Peyer's patch (tissue), 4 donors: Measurements from ENCODE around the gene ZNF784. TPM values are rescaled to one million over a fixed set of nuclear protein-coding genes. Genes with fewer than 3 reads are reported as not detected.
A peak's percentile ranks its signal among the peaks of the same experiment; 100 is the strongest.
"Not testable (repeated sequence)": the region's sequence is repeated elsewhere in the genome, so short reads cannot be mapped to it uniquely, and the experiment has no call there.

ENCODE experiments used
- DNase-seq, 3 donors: peaks; one replicate each; pipeline ENCODE4 v3.0.0-alpha.2; 2017 to 2019
- H3K27ac ChIP-seq, 4 donors: fragments of 200-600 bp; sonication (generic); one replicate each; pipeline ENCODE4 v1.5.1; 2016 to 2019
- H3K27me3 ChIP-seq, 2 donors: fragments of 200-600 bp; sonication (generic); one replicate each; pipeline ENCODE4 v1.5.1; 2019
- H3K36me3 ChIP-seq, 3 donors: fragments of 200-600 bp; sonication (generic); one replicate each; pipeline ENCODE4 v1.5.1; 2016 to 2019
- H3K4me1 ChIP-seq, 4 donors: fragments of 200-600 bp; sonication (generic); one replicate each; pipeline ENCODE4 v1.5.1; 2016 to 2019
- H3K4me3 ChIP-seq, 4 donors: fragments of 200-600 bp; sonication (generic); 1 replicate in 3 of 4; 2 replicates in 1 of 4; pipeline ENCODE4 v1.5.1; 2016 to 2019; ENCODE audit warnings: mild to moderate bottlenecking in 1 of 4
- H3K9me3 ChIP-seq, 4 donors: fragments of 200-600 bp; sonication (generic); one replicate each; pipeline ENCODE4 v1.5.1; 2016 to 2019; ENCODE audit warnings: mild to moderate bottlenecking in 1 of 4
- POLR2A ChIP-seq, 2 donors: fragments of 450-650 bp; IDR thresholded peaks; one replicate each; pipeline ENCODE4 v1.5.1; 2017; ENCODE audit warnings: antibody characterized with exemption in 2 of 2, mild to moderate bottlenecking in 2 of 2, moderate library complexity in 2 of 2
- total RNA-seq, 4 donors: library from RNA; depleted of rRNA; stranded (reverse); fragments of >200 nt; gene quantifications; one replicate each; pipeline ENCODE4 v1.1.0, GENCODE V29; 2016
- TF ChIP-seq, protein P1 (sequence below), 6 experiments: fragments of 450-650 bp in 4 of 6; fragments of 200-600 bp in 2 of 6; sonication (generic) in 1 of 6; IDR thresholded peaks; one replicate each; pipeline ENCODE4 v1.5.1; 2017 to 2019; ENCODE audit warnings: antibody characterized with exemption in 6 of 6, mild to moderate bottlenecking in 3 of 6, moderate library complexity in 1 of 6

ZNF784 gene
- total RNA-seq, 4 donors from 2014 or later: 6.0 to 18.3 (median 12.3) TPM

DNA sequence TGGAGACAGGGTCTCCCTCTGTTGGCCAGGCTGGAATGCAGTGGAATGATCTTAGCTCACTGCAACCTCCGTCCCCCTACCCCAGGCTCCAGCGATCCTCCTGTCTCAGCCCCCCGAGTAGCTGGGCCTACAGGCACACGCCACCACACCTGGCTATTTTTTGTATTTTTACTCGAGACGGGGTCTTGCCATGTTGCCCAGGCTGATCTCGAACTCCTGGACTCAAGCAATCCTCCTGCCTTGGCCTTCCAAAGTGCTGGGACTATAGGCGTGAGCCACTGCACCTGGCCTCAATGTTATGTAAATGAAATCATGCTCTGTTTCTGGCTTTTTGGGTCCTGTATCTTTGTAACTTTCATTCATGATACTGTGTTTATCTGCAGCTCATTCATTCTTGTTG is 35.6 kb downstream of the ZNF784 start:
- no peak for DNase-seq
- peaks cover 0 to 24% (median 12%) of the 10 kb centered on the region in 4 donors for H3K4me1 ChIP-seq
- no peaks in the 10 kb centered on the region for H3K9me3 ChIP-seq
- no peak for TF ChIP-seq POLR2A (IDR thresholded peaks at IDR 0.05)
- no peak overlapping the region for H3K27ac ChIP-seq
- H3K36me3 ChIP-seq: peaks cover 0 to 10% (median 0%) of the 10 kb centered on the region in 3 donors
- H3K4me3 ChIP-seq: no peak overlapping the region
- no peaks in the 10 kb centered on the region for H3K27me3 ChIP-seq

DNA sequence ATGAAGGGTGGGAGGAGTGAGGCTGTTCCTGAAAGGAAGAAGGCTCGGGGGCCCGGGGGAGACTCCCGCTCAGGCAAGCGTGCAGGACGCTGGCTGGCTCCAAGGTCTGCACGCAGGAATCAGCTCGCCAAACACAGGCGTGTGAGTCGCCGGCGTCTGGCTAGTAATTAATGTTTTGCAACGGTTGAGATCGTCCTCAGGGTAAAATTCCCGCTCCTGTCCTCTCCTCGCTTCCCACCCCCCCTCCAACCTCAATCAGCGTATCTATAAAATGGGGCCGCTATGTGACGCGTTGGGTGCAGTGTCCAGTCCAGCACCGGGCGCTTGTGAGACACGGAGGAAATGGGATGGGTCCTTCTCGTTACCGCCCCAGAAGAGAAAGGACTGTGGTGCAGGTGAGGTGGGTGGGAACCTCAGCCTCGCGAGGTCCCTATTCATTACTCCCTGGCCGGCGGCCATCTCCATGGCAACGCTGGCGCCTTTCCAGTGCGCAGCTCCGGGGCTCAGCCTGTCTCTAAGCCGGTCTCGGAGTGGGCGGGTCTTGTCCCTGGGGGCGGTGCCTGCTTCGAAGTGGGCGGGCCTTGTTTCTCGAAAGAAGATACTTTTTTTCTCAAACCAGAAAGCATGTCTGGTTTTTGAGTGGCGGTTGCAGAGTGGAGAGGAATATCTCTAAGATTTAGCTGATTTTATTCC is 37.2 kb downstream of the ZNF784 start:
- peak; percentile 93 to 96 (median 94) for DNase-seq
- peak overlapping the region; percentile 9 to 41 (median 37) for H3K4me3 ChIP-seq
- peaks cover 0 to 3% (median 0%) of the 10 kb centered on the region in 3 donors for H3K36me3 ChIP-seq
- H3K4me1 ChIP-seq: peaks cover 0 to 27% (median 12%) of the 10 kb centered on the region in 4 donors
- H3K27me3 ChIP-seq: no peaks in the 10 kb centered on the region
- no peak for TF ChIP-seq POLR2A (IDR thresholded peaks at IDR 0.05)
- TF ChIP-seq, protein P1, sequence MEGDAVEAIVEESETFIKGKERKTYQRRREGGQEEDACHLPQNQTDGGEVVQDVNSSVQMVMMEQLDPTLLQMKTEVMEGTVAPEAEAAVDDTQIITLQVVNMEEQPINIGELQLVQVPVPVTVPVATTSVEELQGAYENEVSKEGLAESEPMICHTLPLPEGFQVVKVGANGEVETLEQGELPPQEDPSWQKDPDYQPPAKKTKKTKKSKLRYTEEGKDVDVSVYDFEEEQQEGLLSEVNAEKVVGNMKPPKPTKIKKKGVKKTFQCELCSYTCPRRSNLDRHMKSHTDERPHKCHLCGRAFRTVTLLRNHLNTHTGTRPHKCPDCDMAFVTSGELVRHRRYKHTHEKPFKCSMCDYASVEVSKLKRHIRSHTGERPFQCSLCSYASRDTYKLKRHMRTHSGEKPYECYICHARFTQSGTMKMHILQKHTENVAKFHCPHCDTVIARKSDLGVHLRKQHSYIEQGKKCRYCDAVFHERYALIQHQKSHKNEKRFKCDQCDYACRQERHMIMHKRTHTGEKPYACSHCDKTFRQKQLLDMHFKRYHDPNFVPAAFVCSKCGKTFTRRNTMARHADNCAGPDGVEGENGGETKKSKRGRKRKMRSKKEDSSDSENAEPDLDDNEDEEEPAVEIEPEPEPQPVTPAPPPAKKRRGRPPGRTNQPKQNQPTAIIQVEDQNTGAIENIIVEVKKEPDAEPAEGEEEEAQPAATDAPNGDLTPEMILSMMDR (IDR thresholded peaks at IDR 0.05): no peak
- H3K9me3 ChIP-seq: no peaks in the 10 kb centered on the region
- peak overlapping the region in 1 of 4 donors; percentile 0 for H3K27ac ChIP-seq

DNA sequence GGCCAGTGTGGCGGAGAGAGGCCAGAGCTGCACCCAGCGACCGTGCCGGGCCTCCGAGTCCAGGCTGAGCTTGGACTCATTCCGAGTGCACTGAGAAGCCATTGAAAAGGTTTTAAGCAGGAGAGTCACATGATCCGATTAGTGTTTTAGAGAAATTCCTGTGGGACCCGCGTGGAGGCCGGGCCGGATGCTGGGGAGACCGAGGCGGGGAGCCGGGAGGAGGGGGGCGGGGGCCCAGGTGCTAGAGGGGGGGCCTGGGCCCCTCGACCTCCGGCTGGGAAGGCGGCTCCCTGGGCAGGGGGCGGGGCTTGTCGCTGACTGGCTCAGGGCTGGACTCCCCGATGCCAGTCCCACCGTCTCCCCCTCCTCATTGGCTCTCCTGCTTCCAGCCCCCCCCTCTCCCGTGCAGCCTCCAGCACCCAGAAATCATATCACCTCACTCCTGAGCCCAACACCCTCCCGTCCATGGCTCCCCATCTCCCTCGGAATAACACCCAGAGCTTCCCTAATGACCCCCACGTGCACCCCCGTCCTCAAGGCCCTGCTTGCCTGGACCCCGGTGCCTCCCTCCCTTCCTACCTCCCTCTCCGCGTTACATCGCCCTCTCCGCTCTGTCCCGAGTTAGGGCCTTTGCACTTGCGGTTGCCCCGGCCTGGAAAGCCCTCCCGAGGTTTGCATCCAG is 38.6 kb downstream of the ZNF784 start:
- H3K9me3 ChIP-seq: no peaks in the 10 kb centered on the region
- H3K36me3 ChIP-seq: no peaks in the 10 kb centered on the region
- peaks cover 0 to 41% (median 16%) of the 10 kb centered on the region in 4 donors for H3K4me1 ChIP-seq
- peak overlapping the region; percentile 22 to 40 (median 34) for H3K4me3 ChIP-seq
- DNase-seq: peak; percentile 67 to 83 (median 74)
- H3K27me3 ChIP-seq: no peaks in the 10 kb centered on the region
- H3K27ac ChIP-seq: peak overlapping the region in 3 of 4 donors; percentile 20 to 52 (median 48)
- TF ChIP-seq, protein P1 (IDR thresholded peaks at IDR 0.05): no peak
- TF ChIP-seq POLR2A (IDR thresholded peaks at IDR 0.05): no peak

DNA sequence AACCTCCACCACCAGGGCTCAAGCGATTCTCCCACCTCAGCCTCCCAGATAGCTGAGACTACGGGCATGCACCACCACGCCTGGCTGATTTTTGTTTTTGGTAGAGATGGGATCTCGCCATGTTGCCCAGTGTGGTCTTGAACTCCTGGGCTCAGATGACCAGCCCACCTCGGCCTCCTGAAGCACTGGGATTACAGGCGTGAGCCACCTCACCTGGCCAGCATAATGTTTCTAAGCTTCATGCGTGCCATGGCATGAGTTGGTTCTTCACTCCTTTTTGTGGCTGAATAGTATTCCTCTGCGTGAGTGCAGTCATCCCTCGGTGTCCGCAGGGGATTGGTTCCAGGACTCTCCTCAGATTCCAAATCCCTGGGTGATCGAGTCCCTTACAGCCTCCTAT is 39.5 kb downstream of the ZNF784 start:
- peaks cover 0 to 45% (median 16%) of the 10 kb centered on the region in 4 donors for H3K4me1 ChIP-seq
- H3K9me3 ChIP-seq: no peaks in the 10 kb centered on the region
- no peak overlapping the region for H3K27ac ChIP-seq
- H3K36me3 ChIP-seq: no peaks in the 10 kb centered on the region
- H3K4me3 ChIP-seq: no peak overlapping the region
- TF ChIP-seq, protein P1 (IDR thresholded peaks at IDR 0.05): no peak
- TF ChIP-seq POLR2A (IDR thresholded peaks at IDR 0.05): no peak
- H3K27me3 ChIP-seq: no peaks in the 10 kb centered on the region
- DNase-seq: no peak

DNA sequence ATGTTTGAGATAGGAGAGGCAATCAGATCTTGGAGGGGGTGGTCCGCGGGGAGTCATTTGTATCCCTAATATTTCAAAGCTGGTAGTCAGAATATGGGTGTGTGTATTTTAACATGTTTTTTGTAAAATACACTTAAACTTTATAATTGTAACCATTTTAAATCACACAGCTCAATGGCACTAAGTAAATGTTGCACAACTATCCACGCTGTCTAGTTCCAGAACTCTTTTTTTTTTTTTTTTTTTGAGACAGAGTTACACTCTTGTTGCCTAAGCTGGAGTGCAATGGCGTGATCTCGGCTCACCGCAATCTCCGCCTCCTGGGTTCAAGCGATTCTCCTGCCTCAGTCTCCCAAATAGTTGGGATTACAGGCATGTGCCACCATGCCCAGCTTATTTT is 40.5 kb downstream of the ZNF784 start:
- H3K36me3 ChIP-seq, H3K27ac ChIP-seq, DNase-seq: not testable (repeated sequence)

DNA sequence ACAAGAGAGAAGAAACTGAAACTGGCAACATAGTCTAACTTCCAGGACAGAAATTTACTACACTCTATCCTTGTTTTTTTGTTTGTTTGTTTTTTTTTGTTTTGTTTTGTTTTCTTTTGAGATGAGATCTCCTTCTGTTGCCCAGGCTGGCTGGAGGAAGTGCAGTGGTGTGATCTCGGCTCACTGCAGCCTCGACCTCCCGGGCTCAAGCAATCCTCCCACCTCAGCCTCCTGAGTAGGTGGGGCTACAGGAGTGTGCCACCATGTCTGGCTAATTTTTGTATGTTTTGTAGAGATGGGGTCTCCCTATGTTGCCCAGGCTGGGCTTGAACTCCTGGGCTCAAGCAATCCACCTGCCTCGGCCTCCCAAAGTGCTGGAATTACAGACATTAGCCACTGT is 42.1 kb downstream of the ZNF784 start:
- not testable (repeated sequence) for DNase-seq, H3K4me3 ChIP-seq, H3K9me3 ChIP-seq, H3K27ac ChIP-seq, H3K27me3 ChIP-seq
- peaks cover 0 to 44% (median 15%) of the 10 kb centered on the region in 4 donors for H3K4me1 ChIP-seq
- H3K36me3 ChIP-seq: peaks cover 0 to 19% (median 0%) of the 10 kb centered on the region in 3 donors

More for the DNA sequence above, 40.5 kb downstream of the ZNF784 start:
- H3K27me3 ChIP-seq, H3K4me3 ChIP-seq, H3K9me3 ChIP-seq: not testable (repeated sequence)
- peaks cover 0 to 49% (median 16%) of the 10 kb centered on the region in 4 donors for H3K4me1 ChIP-seq

DNA sequence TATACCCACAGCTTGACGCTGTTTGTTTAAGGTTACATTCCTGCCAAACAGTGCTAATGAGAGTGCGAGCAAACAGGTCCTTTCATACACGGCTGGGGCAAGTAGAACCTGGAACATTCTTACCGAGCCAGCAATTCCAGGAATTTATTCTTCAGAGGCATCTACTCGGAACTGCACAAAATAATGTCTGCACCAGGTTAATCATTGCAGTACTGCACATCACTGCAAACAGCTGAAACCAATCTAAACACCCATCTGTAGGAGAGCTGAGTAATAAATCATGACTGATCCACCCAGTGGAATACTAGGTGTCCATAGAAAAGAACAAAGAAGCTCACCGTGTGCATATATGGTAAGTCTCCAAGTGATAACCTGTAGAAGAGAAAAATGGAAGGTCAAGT is 42.5 kb downstream of the ZNF784 start:
- H3K4me1 ChIP-seq: peaks cover 0 to 39% (median 12%) of the 10 kb centered on the region in 4 donors
- no peak overlapping the region for H3K27ac ChIP-seq
- no peaks in the 10 kb centered on the region for H3K27me3 ChIP-seq
- peaks cover 0 to 21% (median 0%) of the 10 kb centered on the region in 3 donors for H3K36me3 ChIP-seq
- H3K9me3 ChIP-seq: no peaks in the 10 kb centered on the region
- no peak overlapping the region for H3K4me3 ChIP-seq
- TF ChIP-seq POLR2A (IDR thresholded peaks at IDR 0.05): no peak
- TF ChIP-seq, protein P1 (IDR thresholded peaks at IDR 0.05): no peak
- no peak for DNase-seq
